Measurements from ENCODE around the gene UBE3A.
"Not testable (repeated sequence)": the region's sequence is repeated elsewhere in the genome, so short reads cannot be mapped to it uniquely, and the experiment has no call there.

UBE3A gene

GRCh38 chr15:25437777-25438600 lies 835 bp downstream of the UBE3A start:
- DNase-seq: peak; percentile 44

GRCh38 chr15:25436707-25437106 lies 2.1 kb downstream of the UBE3A start:
- DNase-seq: no peak

DNA sequence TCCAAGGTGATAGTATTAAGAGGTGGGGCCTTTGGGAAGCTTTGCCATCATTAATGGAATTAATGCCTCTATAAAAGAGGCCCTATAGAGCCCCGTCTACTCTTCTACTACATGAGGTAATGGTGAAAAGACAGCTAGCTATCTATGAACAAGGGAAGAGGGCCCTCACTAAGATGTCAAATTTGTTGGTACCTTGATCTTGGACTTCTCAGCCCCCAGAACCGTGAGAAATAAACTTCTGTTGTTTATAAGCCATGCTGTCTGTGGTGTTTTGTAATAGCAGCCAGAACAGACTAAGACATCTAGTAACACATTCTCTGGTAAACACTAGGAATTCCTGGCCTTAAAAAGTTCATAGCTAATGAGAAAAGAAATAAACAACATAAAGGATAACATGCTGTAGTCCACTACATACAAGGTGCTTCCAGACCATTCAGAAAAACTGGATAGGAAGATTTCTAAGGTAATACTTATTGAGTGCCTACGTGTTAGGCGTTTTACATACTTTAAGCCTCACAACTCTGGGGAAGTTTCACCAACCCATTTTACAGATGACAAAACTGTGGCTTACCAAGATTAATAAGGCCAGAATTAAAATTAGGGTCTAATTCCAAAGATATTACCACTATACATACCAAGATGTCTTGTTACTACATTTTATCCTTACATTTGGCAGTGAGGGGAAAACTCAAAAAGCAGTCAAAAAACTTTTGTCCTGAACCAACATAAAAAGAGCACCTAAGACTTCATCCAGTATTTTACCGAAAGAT lies 3.2 kb downstream of the UBE3A start:
- no peak for DNase-seq

GRCh38 chr15:25433118-25433865 lies 5.5 kb downstream of the UBE3A start:
- no peak for DNase-seq

GRCh38 chr15:25431836-25432561 lies 6.8 kb downstream of the UBE3A start:
- no peak for DNase-seq

- no peak for DNase-seq
Observed at GRCh38 chr15:25427861-25428260, 11.0 kb downstream of the UBE3A start.

DNA sequence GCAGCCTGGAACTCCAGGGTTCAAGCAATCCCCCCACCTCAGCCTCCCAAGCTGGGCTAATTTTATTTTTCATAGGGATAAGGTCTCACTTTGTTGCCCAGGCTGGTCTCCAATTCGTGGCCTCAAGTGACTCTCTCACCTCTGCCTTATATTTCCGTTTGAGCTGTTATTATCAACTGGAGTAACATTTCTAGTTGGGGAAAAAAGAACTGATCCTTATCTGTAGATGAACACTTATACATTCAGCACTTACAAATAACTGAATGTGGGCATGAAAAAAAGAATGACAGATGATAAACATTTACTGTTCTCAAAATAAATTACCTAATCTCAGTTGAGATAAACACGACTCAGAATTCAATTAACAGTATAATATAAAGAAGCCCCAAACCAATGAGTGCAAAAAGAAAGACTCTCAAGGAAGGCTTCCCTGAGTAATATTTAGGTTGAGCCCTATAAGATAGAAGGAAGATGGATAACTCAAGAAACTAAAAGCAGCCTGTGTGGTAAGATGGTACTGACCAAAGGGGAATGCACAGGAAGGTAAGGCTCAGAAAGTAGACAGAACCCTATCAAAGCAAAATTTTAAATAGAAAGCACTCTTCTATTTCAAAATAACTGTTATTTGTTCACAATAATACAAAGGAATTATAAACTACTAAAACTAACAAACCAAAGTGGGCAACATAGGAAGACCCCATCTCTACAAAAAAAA lies 11.8 kb downstream of the UBE3A start:
- no peak for DNase-seq

GRCh38 chr15:25424073-25424472 lies 14.8 kb downstream of the UBE3A start:
- no peak for DNase-seq

- DNase-seq: no peak
Observed at GRCh38 chr15:25422021-25422420, 16.8 kb downstream of the UBE3A start.

DNA sequence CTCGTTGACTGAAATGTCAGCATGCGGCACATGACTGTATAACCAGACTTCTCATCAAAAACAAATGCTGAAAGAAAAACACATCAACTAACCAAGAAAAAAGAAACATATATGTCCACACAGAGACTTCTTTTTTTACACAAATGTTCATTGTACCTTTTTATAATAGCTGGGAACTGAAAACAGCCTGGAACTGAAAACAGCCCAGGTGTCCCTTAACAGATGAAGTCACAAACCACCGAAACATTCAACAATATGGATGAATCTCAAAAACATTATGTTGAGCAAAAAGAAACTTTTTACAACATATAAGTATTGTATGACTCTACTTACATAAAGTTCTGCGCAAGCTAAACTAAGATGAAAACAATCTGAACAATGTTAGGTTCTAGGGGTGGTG lies 20.6 kb downstream of the UBE3A start:
- no peak for DNase-seq

- DNase-seq: no peak
Observed at GRCh38 chr15:25417604-25418003, 21.2 kb downstream of the UBE3A start.

- DNase-seq: no peak
Observed at GRCh38 chr15:25416693-25417092, 22.1 kb downstream of the UBE3A start.

- no peak for DNase-seq
Observed at GRCh38 chr15:25415707-25416106, 23.1 kb downstream of the UBE3A start.

- DNase-seq: no peak
Observed at GRCh38 chr15:25415217-25415616, 23.6 kb downstream of the UBE3A start.

- no peak for DNase-seq
Observed at GRCh38 chr15:25410649-25411048, 28.2 kb downstream of the UBE3A start.

DNA sequence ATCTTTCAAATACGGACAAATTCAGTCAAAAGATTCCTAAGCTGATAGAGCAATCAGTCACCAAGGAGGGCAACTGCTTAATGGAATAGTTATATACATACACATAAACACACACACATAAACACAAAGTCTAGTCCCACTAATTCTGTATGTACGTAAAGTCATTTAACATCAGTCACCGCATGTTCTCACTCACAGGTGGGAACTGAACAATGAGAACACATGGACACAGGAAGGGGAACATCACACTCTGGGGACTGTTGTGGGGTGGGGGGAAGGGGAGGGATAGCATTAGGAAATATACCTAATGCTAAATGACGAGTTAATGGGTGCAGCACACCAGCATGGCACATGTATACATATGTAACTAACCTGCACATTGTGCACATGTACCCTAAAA lies 29.1 kb downstream of the UBE3A start:
- DNase-seq: not testable (repeated sequence)

GRCh38 chr15:25408929-25409328 lies 29.9 kb downstream of the UBE3A start:
- no peak for DNase-seq

- DNase-seq: no peak
Observed at GRCh38 chr15:25408428-25408827, 30.4 kb downstream of the UBE3A start.

- no peak for DNase-seq
Observed at GRCh38 chr15:25407950-25408349, 30.9 kb downstream of the UBE3A start.

- DNase-seq: no peak
Observed at GRCh38 chr15:25406846-25407245, 32.0 kb downstream of the UBE3A start.

- no peak for DNase-seq
Observed at GRCh38 chr15:25406261-25406660, 32.6 kb downstream of the UBE3A start.

DNA sequence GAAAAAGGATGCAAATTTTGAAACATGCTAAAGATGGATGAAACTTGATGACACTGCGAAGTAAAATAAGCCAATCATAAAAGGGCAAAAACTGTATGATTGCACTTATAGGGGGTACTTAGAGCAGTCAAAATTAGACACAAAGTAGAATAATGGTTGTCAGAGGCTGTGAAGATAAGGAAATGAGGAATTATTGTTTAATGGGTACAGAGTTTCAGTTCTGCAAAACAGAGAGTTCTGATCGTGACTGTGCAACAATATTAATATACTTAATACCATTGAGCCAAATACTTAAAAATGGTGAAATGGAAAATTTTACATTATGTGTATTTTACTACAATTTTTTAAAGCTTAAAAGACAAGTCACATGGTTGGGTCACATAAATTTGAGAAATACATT lies 35.1 kb downstream of the UBE3A start:
- no peak for DNase-seq
